Globus pallidus (tissue), 1 donor: Measurements from ENCODE around the gene GHRL.
"Not testable (repeated sequence)": the region's sequence is repeated elsewhere in the genome, so short reads cannot be mapped to it uniquely, and the experiment has no call there.

Experiments
- DNase-seq: peaks from one replicate; pipeline ENCODE4 v3.0.0-alpha.2; 2015; ENCODE audit warnings: low spot score

The GHRL gene

DNA sequence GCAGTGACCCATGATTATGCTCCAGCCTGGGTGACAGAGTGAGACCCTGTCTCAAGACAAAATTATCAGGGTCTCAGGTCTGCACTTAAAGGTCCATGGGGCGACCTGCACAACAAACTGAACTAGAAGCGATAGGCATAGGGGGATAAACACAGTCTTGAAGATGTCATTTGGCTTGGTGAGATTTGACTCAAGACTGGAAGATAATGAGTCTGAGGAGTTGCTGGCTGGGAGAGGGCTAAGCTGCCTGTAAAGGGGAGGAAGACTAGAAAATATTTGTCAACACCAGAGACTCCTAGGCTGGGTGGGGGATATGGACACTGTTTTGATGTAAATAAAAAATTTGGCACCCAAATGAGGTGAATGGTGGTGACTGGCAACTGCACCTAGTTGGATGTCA lies 19.8 kb downstream of the GHRL start:
- DNase-seq = no peak

DNA sequence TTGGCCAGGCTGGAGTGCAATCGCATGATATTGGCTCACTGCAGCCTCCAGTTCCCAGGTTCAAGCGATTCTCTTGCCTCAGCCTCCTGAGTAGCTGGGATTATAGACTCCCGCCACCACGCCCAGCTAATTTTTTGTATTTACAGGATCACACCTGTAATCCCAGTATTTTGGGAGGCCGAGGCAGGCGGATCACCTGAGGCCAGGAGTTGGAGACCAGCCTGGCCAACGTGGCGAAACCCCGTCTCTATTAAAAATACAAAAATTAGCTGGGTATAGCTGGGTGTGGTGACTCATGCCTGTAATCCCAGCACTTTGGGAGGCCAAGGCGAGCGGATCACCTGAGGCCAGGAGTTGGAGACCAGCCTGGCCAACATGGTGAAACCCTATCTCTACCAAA lies 20.3 kb downstream of the GHRL start:
- DNase-seq = not testable (repeated sequence)

DNA sequence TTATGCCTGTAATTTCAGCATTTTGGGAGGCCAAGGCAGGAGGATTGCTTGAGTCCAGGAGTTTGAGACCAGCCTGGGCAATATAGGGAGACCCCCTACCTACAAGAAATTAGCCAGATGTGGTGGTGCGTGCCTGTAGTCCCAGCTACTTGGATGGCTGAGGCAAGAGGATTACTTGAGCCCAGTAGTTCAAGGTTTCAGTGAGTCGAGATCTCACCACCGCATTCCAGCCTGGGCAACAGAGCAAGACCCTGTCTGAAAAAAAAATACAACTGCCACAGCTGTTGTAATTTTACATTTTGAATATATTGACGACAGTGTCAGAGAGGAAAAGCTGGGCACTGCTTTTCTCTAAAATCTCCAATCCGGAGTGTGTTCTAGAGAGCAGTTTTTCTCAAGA lies 23.3 kb downstream of the GHRL start:
- no peak for DNase-seq

DNA sequence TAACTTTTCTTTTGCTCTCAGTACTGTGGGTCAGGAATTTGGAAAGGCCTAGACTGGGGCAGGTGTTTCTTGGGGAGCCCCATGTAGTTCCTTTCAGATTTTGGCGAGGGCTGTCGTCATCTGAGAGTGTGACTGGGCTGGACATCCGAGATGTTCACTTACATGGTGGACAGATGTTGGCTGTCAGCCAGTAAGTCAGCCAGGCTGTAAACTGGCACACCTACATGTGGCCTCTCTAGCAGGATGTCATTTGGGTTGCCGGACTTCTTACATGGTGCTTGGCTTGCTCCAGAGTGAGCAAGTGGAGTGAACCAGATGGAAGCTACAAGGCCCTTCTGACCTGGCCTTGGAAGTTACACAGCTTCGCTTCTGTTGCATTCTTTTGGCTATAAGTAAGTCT lies 23.8 kb downstream of the GHRL start:
- DNase-seq = no peak

DNA sequence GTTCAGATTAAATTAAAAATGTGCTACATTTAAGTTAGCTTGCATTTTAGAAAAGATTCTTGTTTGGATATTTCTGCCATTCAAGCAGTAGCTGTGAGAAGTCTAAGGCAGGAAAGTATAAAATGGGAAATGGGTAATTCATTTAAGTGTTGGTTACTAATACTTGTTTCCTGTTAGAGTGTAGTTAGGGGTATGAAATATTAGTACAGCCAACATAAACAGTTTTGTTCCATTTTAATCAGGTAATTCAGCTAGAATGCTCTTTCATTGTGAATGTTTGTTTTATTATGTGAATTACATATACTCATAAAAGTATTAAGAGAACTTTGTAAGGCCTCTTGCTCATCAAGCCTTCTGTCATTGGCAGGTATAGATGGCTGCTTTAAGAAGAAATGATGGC lies 24.6 kb downstream of the GHRL start:
- DNase-seq = no peak

DNA sequence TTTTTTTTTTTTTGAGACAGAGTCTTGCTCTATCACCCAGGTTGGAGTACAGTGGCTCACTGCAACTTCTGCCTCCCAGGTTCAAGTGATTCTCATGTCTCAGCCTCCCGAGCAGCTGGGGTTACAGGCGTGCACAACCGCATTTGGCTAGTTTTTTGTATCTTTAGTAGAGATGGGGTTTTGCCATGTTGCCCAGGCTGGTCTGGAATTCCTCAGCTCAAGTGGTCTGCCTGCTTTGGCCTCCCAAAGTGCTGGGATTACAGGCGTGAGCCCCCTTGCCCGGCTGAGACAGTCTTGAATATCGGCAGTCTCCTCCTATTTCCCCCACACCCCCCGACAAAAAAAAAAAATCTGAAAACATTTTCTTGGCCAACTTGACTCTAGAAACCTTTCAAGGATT lies 25.8 kb downstream of the GHRL start:
- not testable (repeated sequence) for DNase-seq

DNA sequence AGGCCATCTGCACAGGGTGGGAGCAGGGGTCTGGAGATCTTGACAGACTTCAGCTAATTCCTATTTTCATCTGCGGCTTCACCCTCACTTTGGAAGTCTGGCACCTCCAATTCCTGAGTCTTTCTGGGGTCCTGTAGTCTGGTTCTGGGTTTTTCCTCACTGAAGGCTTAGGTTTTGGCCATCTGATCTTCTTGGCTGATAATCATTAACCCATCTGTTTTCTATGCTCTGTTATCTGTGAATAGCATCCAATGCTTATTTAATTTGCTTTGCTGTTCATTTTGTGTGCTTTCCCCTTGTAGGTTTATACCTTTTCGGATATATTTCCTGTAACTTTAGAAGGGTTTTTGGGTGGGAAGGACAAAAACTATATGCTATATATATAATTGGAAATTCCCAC lies 26.9 kb downstream of the GHRL start:
- DNase-seq = no peak

DNA sequence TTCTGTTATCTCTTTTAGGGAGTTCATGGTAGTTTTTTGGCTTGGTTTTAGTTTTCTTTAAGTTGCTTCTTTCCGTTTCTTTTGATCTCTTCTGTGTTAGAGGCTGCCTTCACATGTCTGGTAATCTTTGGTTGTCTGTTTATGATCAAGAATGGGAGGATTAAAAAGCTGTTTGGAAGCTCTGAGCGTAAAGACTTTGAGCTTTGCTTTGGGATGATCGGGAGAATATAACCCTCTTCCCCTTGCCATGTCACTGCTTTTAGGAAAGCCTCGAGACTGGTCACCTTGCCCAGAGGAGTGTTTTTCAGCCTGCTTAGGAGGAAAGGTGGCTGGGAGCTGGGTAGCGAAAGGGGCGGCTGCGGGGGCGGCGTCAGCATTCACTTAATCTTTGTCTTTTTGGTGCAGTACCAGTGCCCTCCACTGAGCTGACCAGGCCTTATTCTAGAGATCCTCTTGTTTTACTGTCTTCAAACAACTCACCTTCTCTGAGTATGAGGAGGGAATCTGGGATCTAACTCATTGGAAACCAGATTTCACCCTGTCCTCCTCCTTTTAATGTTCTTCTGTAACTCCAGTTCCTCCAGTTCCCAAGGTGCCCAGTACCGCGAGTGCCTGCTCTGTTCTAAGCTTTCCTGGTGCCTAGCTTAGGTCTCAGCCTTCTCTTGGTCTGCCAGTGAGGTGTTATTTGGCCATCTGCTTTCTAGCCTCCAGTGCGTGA lies 28.9 kb downstream of the GHRL start:
- DNase-seq = no peak

DNA sequence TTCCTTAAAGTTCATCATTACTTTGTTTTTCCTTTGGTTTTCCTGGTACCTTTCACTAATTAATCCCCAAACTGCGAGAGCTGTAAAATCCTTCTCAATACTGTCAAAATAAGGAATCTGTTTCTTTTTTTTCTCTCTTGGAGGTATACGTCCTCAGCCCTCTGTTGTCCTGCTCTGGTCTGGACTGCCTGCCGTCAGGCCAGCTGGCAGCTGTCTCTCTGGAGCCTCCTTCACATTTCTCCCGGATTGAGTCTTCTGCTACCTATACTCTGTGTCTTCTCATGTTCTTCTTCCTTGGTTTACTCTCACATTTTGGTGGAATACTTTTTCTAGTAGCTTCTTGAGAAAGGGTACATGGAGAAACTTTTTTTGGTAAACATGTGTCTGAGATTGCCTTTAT lies 30.7 kb downstream of the GHRL start:
- DNase-seq = no peak

DNA sequence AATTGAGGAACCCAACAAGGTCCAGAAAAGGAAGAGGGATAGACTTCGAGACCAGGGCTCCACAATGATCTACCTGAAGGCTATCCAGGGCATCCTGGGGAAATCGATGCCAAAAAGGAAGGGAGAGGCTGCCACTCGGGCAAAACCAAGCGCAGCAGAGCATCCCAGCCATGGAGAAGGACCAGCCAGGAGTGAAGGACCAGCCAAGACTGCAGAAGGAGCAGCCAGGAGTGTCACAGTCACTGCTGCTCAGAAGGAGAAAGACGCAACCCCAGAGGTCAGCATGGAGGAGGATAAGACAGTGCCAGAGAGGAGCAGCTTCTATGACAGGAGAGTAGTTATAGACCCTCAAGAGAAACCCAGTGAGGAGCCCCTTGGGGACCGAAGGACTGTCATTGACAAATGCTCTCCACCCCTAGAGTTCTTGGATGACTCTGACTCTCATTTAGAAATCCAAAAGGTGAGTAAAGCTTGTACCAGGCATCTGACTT lies 32.5 kb downstream of the GHRL start:
- DNase-seq = no peak

DNA sequence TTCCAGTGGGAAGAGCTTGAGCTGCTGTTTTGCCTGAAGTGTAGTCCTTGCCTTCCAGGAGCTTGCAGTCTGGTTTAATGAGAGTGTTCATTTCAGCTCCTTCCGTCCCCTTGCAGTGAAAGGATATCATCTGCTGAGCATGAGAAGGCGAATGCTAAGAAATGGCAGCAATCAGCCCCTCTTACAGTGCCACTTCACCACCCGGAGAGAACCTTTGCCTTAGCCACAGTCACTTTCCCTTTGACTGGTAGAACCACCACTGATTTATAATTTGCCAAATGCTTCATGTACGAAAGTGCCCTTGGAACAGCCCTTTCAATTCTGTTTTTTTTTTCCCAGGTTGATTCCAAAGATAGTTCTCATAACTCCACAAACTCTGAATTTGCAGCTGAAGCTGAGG lies 32.9 kb downstream of the GHRL start:
- no peak for DNase-seq

DNA sequence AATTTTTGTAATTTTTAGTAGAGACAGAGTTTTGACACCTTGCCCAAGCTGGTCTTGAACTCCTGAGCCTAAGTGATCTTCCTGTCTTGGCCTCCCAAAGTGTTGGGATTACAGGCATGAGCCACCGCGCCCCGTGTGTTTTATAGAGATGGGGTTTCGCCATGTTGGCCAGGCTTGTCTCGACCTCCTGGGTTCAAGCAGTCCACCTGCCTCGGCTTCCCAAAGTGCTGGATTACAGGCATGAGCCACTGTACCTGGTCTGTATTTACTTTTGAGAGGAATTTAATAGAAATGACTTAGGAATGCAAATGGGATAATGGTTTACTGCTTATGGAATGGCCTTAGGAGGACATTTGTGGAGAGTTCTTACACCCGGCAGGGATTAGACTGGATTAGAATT lies 33.7 kb downstream of the GHRL start:
- no peak for DNase-seq

DNA sequence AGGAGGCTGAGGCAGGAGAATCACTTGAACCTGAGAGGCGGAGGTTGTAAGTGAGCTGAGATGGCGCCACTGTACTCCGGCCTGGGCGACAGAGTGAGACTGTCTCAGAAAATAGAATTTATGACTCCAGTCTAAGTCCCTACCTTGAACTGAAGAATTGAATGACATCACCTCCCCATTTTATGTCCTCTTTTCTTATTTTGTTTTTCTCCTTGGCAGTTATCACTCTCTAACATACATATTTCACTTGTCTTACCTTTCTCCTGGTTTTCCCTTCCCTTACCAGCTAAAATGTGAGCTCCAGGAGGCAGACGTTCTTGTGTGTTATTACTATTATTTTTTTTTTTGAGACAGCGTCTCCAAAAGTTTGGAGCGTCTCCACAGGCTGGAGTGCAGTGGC lies 36.9 kb downstream of the GHRL start:
- DNase-seq = no peak

DNA sequence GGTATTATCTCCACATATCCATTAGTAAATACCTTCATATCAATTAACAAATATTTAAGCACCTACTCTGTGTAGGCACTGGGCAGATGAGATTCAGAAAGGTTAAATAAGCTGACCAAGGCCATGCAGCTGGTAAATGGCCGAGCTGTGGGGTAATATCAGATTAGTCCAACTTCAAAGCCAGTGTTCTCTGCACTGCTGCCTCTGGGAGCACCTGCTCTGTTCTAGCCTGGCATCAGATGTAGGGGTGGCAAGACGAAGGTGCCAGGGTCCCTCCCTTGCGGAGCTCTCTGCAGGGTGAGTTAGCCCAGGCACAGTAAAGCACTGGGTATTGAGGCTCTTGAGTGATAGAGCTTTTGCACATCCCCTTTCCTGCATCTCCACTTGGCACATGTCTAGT lies 39.0 kb downstream of the GHRL start:
- no peak for DNase-seq

DNA sequence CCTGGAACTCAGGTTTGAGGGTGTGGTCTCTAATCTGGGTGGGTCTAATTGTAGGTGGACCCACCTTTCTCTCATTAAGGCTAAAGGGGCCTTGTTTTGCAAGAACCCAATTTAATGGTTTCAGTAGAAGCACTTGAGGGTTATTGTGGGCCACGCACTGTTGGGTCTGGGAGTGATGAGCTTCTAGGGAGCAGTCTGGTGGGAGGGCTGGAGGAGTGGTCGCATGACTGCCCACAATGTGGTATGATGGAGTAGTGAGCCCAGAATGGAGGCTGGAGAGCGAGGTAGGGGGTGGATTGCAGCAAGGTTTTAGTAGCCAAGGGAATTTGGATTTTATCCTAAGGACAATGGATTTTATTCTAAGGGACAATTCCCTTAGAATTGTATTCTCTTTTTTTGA lies 41.7 kb downstream of the GHRL start:
- no peak for DNase-seq

DNA sequence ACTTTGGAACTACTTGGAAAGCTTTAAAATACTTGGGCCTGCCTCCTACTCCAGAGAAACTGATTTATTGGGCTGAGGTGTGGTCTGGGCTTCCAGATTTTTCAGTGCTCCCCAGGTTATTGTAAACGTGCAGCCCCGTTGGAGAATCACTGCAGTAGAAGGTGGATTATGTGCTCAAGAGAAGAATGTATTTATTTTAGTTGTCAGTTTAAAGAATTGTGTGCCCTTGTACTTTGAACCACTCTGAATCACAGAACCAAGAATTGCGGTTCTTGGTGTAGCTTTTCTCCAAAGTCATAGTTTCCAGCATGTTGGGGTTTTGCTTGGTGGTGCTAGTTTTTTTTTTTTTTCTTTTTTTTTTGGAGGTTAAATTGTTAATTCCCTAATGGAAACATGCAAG lies 42.9 kb downstream of the GHRL start:
- no peak for DNase-seq

DNA sequence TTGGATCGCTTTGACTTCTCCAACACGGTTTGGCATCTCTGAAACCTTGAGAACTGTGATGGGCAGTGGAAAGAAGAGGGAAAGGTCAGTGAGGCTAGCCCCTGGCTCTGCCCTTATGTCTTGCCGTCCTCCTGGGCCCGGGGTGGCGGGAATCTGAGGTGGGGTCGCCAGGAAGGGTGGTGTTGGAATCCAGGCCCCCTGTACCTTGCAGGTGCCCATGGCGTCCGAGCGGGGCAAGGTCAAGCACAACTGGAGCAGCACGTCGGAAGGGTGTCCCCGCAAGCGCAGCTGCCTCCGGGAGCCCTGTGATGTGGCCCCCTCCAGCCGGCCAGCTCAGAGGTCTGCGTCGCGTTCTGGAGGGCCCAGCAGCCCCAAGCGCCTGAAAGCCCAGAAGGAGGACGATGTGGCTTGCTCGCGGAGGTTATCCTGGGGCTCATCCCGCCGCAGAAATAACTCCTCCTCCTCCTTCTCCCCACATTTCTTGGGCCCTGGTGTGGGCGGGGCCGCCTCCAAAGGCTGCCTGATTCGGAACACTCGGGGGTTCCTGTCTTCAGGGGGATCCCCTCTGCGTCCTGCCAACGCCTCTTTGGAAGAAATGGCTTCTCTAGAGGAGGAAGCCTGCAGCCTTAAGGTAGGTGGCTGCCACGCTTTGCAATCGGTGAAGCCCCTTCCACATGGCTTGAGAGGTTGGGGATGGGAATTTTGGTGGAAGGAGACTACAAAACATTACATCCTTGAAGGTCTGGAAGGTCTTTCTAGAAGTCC lies 43.6 kb downstream of the GHRL start:
- peak; percentile 13 for DNase-seq

DNA sequence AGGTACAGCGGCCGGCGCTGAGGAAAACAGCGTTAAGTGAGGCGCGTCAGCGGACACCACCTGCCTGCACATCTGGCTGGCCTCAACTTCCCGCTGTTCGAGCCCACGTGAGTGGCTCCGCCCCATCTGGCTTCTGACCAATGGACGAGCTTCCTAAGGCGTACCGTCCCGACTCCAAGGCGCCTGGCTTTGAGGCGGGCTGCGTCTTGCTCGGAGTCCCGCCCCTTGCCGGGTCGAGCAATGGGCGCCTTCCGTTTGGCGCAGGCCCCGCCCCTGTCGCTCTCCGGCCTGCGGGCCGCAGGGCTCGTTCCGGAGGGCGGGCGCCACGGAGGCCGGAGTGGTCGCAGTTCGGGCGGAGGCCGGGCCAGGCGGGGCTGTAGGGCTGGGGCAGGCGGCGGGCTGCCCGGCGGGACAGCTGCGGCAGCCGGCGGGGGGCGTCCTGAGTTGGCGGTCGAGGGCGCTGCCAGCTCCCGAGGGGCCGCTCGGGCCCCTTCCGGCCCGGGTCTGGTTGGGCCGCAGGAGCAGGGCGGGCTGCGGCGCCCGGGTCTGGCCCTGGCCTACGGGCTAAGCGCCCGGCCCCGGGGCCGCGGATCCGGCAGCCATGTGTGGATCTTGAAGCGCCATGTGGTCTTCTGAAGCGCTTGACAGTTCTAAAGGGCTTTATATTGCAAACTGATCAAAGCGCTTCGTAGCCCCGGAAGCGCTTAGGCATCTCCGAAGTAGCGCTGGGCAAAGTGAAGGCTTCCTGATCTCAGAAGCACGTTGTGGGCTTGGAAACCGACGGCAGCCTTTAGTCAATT lies 44.4 kb downstream of the GHRL start, which contains the start of gene TATDN2:
Gene TATDN2 (plus strand): TSS at position 276 of the 800 bp plus-strand sequence. CDS start 742 bp downstream, outside the sequence.
- DNase-seq = peak; percentile 88

DNA sequence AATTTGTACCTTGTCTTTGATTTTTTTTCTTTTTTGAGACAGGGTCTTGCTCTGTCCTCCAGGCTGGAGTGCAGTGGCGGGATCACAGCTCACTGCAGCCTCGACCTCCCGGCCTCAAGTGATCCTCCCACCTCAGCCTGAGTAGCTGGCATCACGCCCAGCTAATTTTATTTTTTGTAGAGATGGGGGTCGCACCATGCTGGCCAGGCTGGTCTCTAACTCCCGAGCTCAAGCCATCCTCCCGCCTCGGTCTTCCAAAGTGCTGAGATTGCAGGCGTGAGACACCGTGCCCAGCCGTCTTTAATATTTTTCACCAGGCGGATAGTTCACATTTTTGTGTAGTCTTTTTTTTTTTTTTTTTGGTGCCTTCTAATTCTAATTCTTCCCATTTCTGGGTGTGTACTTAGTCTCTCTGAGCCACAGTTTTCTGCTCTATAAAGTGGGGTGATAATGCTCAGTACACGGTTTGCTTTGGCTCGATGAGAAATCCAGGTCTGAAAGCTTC lies 45.0 kb downstream of the GHRL start:
- DNase-seq = no peak

DNA sequence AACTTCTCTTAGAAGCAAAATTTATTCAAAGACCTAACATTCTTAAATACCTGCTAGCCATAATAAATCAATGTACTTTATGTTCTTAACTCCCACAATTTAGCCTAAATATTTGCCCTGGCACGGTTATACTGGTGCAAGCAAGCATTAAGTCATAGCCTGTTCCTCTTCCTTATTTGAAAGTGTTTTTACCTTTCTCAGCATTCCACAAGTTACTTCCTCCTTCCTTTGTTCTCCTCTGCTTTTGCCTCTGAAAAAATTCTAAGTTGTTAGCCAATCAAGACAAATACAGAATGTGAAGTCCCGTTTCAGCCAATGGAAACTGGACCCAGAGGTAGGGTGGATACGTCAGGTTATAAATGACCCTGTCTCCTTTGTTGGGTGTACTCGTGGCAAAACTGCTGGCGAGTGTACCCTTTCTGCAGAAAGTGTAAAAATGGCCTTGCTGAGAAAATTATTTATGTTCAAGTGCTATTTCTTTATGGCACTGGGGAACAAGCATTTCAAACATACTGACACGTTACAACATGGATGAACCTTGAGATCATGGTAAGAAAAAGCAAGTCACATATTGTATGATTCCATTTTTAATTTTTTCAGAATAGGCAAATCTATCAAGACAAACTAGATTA lies 47.5 kb downstream of the GHRL start:
- DNase-seq = no peak

DNA sequence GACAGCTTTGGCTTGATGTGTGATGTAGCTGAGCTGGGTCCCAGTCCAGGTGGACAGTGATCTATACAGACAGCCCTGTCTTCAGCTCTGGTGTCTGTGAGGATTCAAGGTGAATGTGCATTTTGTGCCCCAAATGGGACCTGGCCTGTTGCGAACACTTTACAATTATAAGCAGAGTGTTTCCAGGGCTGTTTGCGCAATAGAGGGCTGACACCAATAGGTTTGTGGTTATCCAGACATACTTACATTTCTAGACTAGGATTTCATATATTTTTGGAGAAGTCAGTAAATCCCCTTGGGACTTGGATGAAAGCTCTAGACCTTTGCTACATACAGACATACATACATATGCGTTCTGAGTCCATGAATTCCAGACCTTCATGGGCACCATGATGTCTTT lies 48.7 kb downstream of the GHRL start:
- no peak for DNase-seq
